Endothelial cell of hepatic sinusoid (primary cell): ENCODE measurements around the gene PLCB3.

ENCODE experiments used
- in situ Hi-C: cut with HindIII; loops from 2 replicates; pipeline ENCODE4 v1.10.0; 2017; ENCODE audit warnings: low sequenced_read_pairs

Gene PLCB3

GRCh38 chr11:64297699-64298358 is 46.5 kb downstream of the PLCB3 start:
- in situ Hi-C loops, result no loop called here

GRCh38 chr11:64298966-64299846 is 47.9 kb downstream of the PLCB3 start:
- in situ Hi-C loops, result no loop called here

GRCh38 chr11:64299847-64300648 is 48.7 kb downstream of the PLCB3 start, which contains the start of gene CATSPERZ:
TSS of gene CATSPERZ (plus strand) at chr11:64300358. CDS start at chr11:64300411, 53 bp downstream.
- in situ Hi-C loops, result no loop called here

GRCh38 chr11:64303109-64304031 is 52.0 kb downstream of the PLCB3 start:
- in situ Hi-C loops, result no loop called here

- in situ Hi-C loops, result no loop called here
Observed at GRCh38 chr11:64304032-64304315, 52.6 kb downstream of the PLCB3 start.

- in situ Hi-C loops, result loop anchor here (5.0 kb wide), 2 partner anchors 52 to 87 kb away; partner anchors contain the start of gene PLCB3
Observed at GRCh38 chr11:64304316-64305072, 53.2 kb downstream of the PLCB3 start.

- in situ Hi-C loops, result loop anchor here (5.0 kb wide), 2 partner anchors 53 to 88 kb away; partner anchors contain the start of gene PLCB3
Observed at GRCh38 chr11:64305075-64305690, 53.9 kb downstream of the PLCB3 start, which contains the start of gene ESRRA. TSS of gene ESRRA (plus strand) at chr11:64305524. CDS start at chr11:64307180, 1,656 bp downstream.

GRCh38 chr11:64305691-64306562 is 54.6 kb downstream of the PLCB3 start:
- in situ Hi-C loops, result loop anchor here (5.0 kb wide), 2 partner anchors 54 to 89 kb away; partner anchors contain the start of gene PLCB3

GRCh38 chr11:64306563-64306875 is 55.2 kb downstream of the PLCB3 start:
- in situ Hi-C loops, result loop anchor here (5.0 kb wide), 2 partner anchors 54 to 89 kb away; partner anchors contain the start of gene PLCB3

GRCh38 chr11:64306876-64307622 is 55.7 kb downstream of the PLCB3 start:
- in situ Hi-C loops, result loop anchor here (5.0 kb wide), 2 partner anchors 55 to 90 kb away; partner anchors contain the start of gene PLCB3

- in situ Hi-C loops, result loop anchor here (5.0 kb wide), 2 partner anchors 55 to 90 kb away; partner anchors contain the start of gene PLCB3
Observed at GRCh38 chr11:64307795-64308194, 56.5 kb downstream of the PLCB3 start.

- in situ Hi-C loops, result no loop called here
Observed at GRCh38 chr11:64312947-64313346, 61.6 kb downstream of the PLCB3 start.

GRCh38 chr11:64313491-64314145 is 62.3 kb downstream of the PLCB3 start:
- in situ Hi-C loops, result no loop called here

GRCh38 chr11:64314146-64314804 is 62.9 kb downstream of the PLCB3 start:
- in situ Hi-C loops, result no loop called here

- in situ Hi-C loops, result no loop called here
Observed at GRCh38 chr11:64314805-64315561, 63.7 kb downstream of the PLCB3 start.
